ACHN (cell line): ENCODE data around the gene MLN.
"Not testable (repeated sequence)": the region's sequence is repeated elsewhere in the genome, so short reads cannot be mapped to it uniquely, and the experiment has no call there.

Experiments used
- DNase-seq: peaks from one replicate; pipeline ENCODE4 v3.0.0-alpha.2; 2015
- in situ Hi-C: cut with HindIII; loops from 2 replicates; pipeline ENCODE4 v1.10.0; 2017; ENCODE audit warnings: low sequenced_read_pairs, low pct_ligation_motif_present, low pct_unique_long_range_greater_than_20kb

Gene MLN

DNA sequence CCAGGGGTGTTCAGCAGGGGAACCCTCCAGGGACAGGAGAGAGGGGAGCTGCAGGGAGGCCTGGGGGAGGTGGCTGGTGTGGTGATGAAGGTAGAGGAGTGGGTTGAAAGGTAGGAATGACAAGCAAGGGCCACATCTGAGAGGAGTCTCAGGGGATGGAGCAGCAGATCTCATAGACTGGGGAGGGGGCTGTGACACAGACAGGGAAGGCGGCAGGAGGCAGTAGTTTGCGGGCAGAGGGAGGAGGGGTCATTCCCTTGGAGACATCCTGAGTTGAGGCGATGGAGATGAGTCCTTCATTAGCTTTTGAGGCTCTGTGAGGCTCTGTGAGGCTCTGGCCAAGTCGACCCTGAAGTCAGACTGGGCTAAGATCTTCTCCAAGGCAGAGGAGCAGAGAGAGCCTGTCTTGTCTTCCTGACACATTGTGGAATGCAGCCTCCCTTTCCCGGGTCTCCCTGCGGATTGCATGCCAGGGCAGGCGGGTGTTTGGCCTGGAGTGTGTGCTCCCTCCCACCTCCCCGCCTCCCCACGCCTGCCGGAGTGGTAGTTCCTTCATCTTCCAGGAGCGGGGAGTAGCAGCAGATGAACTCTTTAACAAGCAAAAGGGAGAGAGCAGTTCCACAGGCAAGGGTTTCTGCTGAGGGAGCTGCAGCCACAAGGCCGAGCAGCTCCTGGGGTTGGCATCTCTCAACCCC is 34.3 kb upstream of the MLN start:
- no peak for DNase-seq
- in situ Hi-C loops, result no loop called here

DNA sequence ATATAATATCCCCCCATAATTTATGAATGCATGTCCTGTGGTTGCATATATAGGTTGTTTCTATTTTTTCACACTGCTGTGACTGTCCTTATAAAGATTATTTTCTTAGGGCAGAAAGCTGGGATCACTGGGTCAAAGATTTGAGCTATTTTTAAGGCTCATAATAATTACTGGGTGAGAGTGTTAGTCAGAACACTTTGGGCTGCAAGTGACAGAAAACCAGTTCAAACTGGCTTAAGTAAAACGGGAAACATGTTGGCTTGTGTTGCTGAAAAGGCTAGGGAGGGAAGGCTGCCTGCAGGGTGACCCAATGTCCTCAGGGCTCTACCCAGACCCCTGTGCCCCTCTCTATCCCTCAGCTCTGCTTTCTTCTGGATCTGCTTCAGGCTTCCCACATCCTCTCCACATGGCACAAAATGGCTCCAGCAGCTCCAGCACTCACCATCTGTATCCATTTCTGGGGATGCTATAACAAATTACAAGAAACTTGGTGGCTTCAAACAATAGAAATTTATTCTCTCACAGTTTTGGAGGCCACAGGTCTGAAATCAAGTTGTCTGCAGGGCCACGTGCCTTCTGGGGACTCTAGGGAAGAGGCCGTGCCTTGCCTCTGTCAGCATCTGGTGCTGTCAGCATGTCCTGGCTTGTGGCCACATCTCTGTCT is 33.1 kb upstream of the MLN start:
- in situ Hi-C loops, result no loop called here
- DNase-seq, result no peak

GRCh38 chr6:33834401-33835392 is 30.9 kb upstream of the MLN start:
- no peak for DNase-seq
- in situ Hi-C loops, result no loop called here

DNA sequence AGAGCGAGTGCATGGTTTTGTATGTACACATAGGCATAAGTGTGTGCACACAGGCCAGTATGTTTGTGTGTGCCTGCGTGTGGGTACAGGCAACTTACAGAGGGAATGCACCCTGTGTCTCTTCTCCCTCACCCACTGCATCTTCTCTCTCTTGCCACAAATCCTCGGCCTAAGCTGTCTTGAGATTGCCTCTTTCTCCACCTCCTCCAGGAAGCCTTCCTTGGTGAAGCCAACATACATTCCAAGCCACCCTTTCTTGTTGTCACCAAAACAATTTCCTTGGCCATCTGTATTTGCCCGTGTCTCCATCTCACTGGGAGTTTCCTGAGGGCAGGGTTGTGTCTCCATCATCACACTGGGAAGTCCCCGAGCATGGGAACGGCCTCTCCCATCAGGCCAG is 29.8 kb upstream of the MLN start:
- in situ Hi-C loops, result no loop called here
- DNase-seq, result no peak

DNA sequence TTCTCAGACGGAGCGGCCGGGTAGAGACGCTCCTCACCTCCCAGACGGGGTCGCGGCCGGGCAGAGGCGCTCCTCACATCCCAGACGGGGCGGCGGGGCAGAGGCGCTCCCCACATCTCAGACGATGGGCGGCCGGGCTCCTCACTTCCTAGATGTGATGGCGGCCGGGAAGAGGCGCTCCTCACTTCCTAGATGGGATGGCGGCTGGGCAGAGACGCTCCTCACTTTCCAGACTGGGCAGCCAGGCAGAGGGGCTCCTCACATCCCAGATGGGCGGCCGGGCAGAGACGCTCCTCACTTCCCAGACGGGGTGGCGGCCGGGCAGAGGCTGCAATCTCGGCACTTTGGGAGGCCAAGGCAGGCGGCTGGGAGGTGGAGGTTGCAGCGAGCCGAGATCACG is 29.0 kb upstream of the MLN start:
- DNase-seq, in situ Hi-C loops: not testable (repeated sequence)

DNA sequence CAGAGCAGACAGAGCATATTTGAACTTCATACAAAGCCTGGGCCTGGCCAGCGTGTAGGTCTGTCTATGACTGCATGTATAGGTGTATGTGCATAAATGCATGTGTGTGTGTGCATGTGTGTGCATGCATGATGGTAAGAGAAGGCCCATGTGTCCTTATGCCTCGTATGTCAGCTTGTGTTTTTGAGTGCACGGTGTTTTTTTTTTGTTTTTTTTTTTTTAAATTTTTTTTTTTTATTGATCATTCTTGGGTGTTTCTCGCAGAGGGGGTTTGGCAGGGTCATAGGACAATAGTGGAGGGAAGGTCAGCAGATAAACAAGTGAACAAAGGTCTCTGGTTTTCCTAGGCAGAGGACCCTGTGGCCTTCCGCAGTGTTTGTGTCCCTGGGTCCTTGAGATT is 27.9 kb upstream of the MLN start:
- in situ Hi-C loops, DNase-seq: not testable (repeated sequence)

GRCh38 chr6:33830635-33831240 is 26.9 kb upstream of the MLN start:
- in situ Hi-C loops, result no loop called here
- no peak for DNase-seq

DNA sequence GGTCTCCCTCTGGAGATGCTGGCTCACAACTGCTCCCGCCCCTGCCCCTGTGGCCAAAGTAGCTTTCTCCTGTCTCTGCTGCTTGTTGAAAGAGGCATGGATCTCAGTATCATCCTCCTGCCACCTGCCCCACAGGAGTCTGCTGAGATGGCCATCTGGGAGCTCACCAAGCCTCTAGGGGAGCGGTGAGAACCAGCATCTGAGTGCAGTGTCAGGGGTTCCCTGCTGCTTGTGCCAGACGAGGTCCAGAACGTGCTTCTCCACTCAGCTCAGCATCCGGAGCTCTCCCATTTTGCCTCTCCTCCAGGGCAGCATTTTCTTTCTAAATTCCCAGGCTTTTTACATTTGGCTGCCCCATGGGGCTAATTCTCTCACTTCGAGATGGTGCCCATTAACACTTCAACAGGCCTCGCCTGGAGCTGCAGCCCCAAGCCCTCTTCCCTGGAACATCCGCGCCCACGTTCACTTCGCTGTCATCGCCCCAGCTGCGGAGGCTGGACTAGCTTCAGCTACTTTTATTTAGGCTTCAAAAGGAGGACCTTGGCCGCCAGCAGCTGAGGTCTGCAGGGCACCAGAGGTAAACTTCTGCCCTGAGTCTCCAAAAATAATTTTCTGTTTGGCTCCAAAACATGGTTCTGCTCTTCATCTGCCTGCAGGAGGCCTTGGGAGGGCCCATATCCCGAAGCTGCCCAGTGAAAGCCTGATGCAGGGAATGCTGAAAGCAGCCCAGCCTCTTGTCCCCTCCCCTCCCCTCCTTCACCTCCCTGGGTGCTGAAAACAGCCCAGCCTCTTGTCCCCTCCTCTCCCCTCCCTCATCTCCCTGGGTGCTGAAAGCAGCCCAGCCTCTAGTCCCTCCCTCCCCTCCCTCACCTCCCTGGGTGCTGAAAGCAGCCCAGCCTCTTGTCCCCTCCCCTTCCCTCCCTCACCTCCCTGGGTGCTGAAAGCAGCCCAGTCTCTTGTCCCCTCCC is 25.2 kb upstream of the MLN start:
- in situ Hi-C loops, result no loop called here
- DNase-seq, result no peak

GRCh38 chr6:33828452-33828763 is 24.6 kb upstream of the MLN start:
- DNase-seq, result no peak
- in situ Hi-C loops, result no loop called here

DNA sequence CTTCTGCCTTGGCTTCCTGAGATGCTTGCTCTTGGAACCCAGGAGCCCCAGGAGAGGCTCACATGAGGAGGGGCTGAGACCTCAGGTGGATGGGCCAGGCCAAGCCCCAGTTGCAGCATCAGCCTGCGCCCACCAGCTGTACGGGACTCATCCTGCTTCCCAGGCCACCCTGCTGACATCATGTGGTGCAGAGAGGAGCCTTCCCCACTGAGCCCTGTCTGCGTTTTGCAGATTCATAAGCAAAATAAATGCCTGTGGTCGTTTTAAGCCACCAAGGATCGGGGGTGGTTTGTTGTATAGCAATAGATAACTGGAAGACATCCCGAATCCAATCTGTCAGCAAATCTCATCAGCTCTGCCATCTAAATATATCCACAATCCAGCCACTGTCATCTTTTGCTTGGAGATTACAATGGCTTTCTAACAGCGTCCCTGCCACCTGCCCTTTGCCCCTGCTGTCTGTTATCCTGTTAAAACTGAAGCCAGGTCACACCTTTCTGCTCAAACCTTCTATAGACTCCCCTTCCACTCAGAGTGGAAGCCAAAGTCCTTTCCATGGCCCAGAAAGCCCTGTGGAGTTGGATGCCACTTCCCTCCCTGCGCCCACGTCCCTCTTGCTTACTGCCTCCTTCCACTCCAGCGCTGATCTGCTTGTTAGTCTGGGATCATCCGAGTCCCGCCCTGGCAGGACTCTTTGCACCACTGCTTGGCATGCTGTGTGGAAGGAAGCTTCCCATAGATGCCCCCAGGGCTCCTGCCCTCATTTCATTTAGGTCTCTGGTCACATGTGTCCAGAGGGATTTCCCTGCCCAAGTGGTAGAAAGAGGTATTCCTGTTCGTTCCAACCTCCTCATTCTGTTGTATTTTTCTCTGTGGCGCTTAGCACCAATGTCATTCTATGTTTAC is 24.0 kb upstream of the MLN start:
- DNase-seq, result no peak
- in situ Hi-C loops, result no loop called here

DNA sequence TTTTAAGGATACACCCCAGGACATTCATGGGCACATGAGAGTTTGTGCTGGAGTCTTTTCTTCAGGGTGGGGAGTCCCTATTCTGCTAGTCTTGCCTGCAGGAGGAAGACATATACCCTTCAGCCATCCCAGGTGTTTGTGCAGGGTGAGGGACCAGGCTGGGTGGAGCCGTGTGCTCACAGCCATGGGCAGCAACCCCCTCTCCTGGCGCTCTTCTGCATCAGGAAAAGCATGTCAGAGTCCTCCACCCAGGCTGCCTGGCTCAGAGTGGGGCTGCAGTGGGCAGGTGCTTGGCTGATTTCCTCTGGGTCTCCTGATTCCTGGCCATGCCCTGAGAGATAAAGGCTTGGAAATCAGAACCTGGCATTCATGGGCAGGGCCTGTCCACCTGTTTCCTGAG is 22.7 kb upstream of the MLN start:
- in situ Hi-C loops, result no loop called here
- no peak for DNase-seq

- in situ Hi-C loops, result no loop called here
- DNase-seq, result no peak
These were observed 20.8 kb upstream of the MLN start for GRCh38 chr6:33824461-33825154.

GRCh38 chr6:33823806-33824205 is 20.0 kb upstream of the MLN start:
- in situ Hi-C loops, result no loop called here
- no peak for DNase-seq

DNA sequence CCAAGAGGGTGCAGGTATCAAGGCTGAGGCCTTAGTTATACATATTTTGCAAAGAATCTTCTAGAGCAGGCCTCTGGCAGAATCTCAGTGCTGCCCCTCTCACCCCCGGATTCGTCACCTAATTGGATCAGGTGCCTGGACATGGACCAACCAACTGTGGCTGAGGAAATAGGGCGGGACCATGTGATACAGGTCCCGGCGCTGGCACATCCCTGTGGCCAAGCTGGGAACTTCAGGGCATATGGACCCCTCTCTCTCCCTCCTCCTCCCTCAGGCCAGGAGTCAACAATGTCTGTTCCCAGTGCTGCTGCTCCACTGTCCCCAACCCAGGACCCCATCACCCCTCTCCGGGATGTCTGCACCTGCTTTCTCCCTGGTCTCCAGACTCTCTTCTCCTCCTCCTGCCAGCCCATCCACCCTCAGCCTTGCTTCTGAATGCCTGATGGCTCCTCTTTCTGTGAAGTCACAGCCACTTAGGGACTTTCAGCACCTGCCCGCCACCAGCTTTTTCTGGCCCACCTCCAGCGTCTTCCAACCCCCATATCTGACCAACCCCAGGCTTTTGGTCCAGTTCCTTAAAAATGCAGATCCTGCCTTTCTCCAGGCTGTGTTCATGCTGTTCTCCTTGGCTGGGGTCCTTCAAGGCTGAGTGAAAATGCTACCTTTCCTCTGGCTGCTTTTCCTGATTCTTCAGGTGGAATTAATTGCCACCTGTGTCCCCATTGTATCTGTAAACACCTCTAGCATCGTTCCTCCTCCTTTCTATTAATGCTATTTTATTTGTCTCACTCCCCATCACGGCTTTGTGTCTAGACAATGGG is 19.0 kb upstream of the MLN start:
- in situ Hi-C loops, result no loop called here
- peak; percentile 64 for DNase-seq

DNA sequence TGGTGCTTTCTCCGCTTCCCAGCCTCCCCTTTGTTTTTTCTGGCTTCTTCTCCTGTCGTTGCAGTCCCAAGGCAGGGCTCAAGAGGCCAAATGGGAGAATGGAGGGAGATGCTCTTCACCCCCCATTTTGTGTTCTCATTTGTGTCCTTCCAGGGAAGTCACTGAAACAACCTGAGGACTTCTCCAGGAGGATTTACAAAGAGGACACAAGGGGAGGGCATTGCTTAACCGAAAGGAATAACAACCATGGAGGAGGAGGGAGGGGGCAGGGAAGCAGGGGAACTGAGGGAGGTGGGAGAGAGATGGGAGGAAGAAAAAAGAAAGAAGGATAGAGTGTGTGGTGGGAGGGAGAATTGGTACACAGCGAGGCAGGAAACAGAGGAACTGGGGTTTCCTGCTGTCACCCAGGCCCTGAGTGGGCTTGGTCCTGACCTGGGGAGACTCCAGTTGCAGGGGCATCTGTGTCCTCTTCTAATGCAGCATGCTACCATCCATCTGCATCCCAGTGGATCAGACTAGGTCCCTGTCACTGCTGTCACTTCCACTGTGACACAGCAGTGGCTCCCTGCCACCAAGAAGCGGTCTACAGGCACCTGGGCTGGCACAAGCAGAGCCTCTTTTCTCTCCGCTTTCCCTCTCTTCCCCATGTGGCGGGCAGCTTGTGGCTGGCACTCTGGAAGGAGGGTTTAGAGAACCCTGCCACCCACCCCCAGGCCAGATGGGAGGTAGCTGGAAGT is 17.1 kb upstream of the MLN start:
- in situ Hi-C loops, result no loop called here
- no peak for DNase-seq
